IMR-90 (cell line): ENCODE measurements around the gene SLC18A3. TPM values are rescaled to one million over a fixed set of nuclear protein-coding genes. Genes with fewer than 3 reads are reported as not detected.

Experiments used
- ATAC-seq: fragments of 200-7000 bp; cut with Tn5 transposase; 2 replicates; pipeline ENCODE4 v1.9.1; 2020; ENCODE audit warnings: low read depth, mild to moderate bottlenecking, moderate library complexity
- BruUV-seq: library from RNA; stranded (reverse); fragments of 400-500 nt; replicated peaks from 2 replicates; lab custom pipeline; 2021; lab: Mats Ljungman, UMichigan
- CTCF ChIA-PET: fragments of 300-600 bp; formaldehyde crosslinking; extraction: SDS; loops from one replicate; lab custom pipeline; 2021; ENCODE audit warnings: antibody characterized with exemption; lab: Yijun Ruan, JAX
- POLR2A ChIA-PET: fragments of 300-600 bp; sonication (Branson Sonifier 250); formaldehyde crosslinking; loops from one replicate; lab custom pipeline; 2022; ENCODE audit warnings: antibody characterized with exemption; ENCODE audit not compliant: unreplicated experiment; lab: Charles Lee
- DNase-seq: peaks from one replicate; pipeline ENCODE4 v3.0.0; 2013
- H2AFZ ChIP-seq: replicated peaks from 2 replicates; pipeline ENCODE3; 2013; ENCODE audit warnings: low read length, mild to moderate bottlenecking; ENCODE audit not compliant: poor library complexity
- H2AK5ac ChIP-seq: 2 replicates; pipeline ENCODE4 v1.6.1; 2013; ENCODE audit warnings: low read depth, low read length, inconsistent platforms
- H2AK9ac ChIP-seq: replicated peaks from 2 replicates; pipeline ENCODE3; 2013; ENCODE audit warnings: mild to moderate bottlenecking, low read depth, low read length, moderate library complexity; ENCODE audit not compliant: poor library complexity
- H2BK120ac ChIP-seq: 2 replicates; pipeline ENCODE4 v1.6.1; 2013; ENCODE audit warnings: low read depth, low read length, inconsistent platforms
- H2BK15ac ChIP-seq: 3 replicates; pipeline ENCODE4 v1.6.1; 2013; ENCODE audit warnings: low read depth, low read length, inconsistent platforms
- H2BK20ac ChIP-seq: 2 replicates; pipeline ENCODE4 v1.6.1; 2013; ENCODE audit warnings: low read depth, mild to moderate bottlenecking, inconsistent platforms, low read length, moderate library complexity
- H2BK5ac ChIP-seq: 2 replicates; pipeline ENCODE4 v1.6.1; 2013; ENCODE audit warnings: mild to moderate bottlenecking, low read depth, low read length, inconsistent platforms; ENCODE audit not compliant: poor library complexity, severe bottlenecking
- H3K14ac ChIP-seq: replicated peaks from 2 replicates; pipeline ENCODE4 v1.6.1; 2013; ENCODE audit warnings: low read depth, low read length, inconsistent platforms
- H3K18ac ChIP-seq: 2 replicates; pipeline ENCODE4 v1.6.1; 2013; ENCODE audit warnings: low read depth, low read length, control low read depth
- H3K23ac ChIP-seq: 2 replicates; pipeline ENCODE4 v1.6.1; 2013; ENCODE audit warnings: low read depth, low read length, inconsistent platforms
- H3K27ac ChIP-seq: 2 replicates; pipeline ENCODE4 v1.5.1; 2013; ENCODE audit warnings: mild to moderate bottlenecking, control low read depth, low read length; ENCODE audit not compliant: insufficient read depth
- H3K27me3 ChIP-seq: 2 replicates; pipeline ENCODE4 v1.6.1; 2013; ENCODE audit warnings: low read length; ENCODE audit not compliant: control insufficient read depth, insufficient read depth
- H3K36me3 ChIP-seq: 2 replicates; pipeline ENCODE4 v1.6.1; 2013; ENCODE audit warnings: low read length, mixed read lengths; ENCODE audit not compliant: control insufficient read depth, insufficient read depth
- H3K4ac ChIP-seq: 2 replicates; pipeline ENCODE4 v1.6.1; 2013; ENCODE audit warnings: low read depth, low read length, inconsistent platforms
- H3K4me1 ChIP-seq: 2 replicates; pipeline ENCODE4 v1.6.1; 2013; ENCODE audit warnings: low read length, mixed read lengths; ENCODE audit not compliant: control insufficient read depth, insufficient read depth
- H3K4me2 ChIP-seq: 2 replicates; pipeline ENCODE4 v1.6.1; 2013; ENCODE audit warnings: low read depth, mild to moderate bottlenecking, control low read depth, low read length, moderate library complexity
- H3K4me3 ChIP-seq: 2 replicates; pipeline ENCODE4 v1.5.1; 2013; ENCODE audit warnings: low read depth, mild to moderate bottlenecking, control low read depth, low read length, moderate library complexity; ENCODE audit not compliant: insufficient read depth
- H3K56ac ChIP-seq: 2 replicates; pipeline ENCODE4 v1.6.1; 2013; ENCODE audit warnings: low read length, inconsistent platforms; ENCODE audit not compliant: insufficient read depth; ENCODE audit errors: extremely low read depth
- H3K79me1 ChIP-seq, 2 experiments: 2 replicates each; pipeline ENCODE4 v1.6.1; 2013; ENCODE audit warnings: low read length in 2 of 2, inconsistent platforms in 1 of 2, low read depth in 1 of 2
- H3K9ac ChIP-seq: 2 replicates; pipeline ENCODE4 v1.6.1; 2013; ENCODE audit warnings: low read depth, low read length, control low read depth
- H3K9me1 ChIP-seq: 2 replicates; pipeline ENCODE4 v1.6.1; 2013; ENCODE audit warnings: low read length, inconsistent platforms; ENCODE audit not compliant: insufficient read depth
- H3K9me3 ChIP-seq: 2 replicates; pipeline ENCODE4 v1.6.1; 2013; ENCODE audit warnings: low read length; ENCODE audit not compliant: control insufficient read depth, insufficient read depth
- H4K20me1 ChIP-seq: 2 replicates; pipeline ENCODE4 v1.6.1; 2013; ENCODE audit warnings: low read length, inconsistent platforms; ENCODE audit not compliant: insufficient read depth
- H4K5ac ChIP-seq: 2 replicates; pipeline ENCODE4 v1.6.1; 2013; ENCODE audit warnings: mild to moderate bottlenecking, low read depth, low read length, control low read depth
- H4K8ac ChIP-seq, 2 experiments: 2 replicates each; pipeline ENCODE4 v1.6.1; 2013; ENCODE audit warnings: low read depth in 2 of 2, low read length in 2 of 2, control low read depth in 1 of 2, inconsistent platforms in 1 of 2
- H4K91ac ChIP-seq: 2 replicates; pipeline ENCODE4 v1.6.1; 2013; ENCODE audit warnings: low read depth, low read length, inconsistent platforms; ENCODE audit not compliant: insufficient read depth
- BHLHE40 ChIP-seq: fragments of 150-350 bp; IDR thresholded peaks from 2 replicates; pipeline ENCODE4 v1.6.1; 2016; ENCODE audit warnings: mild to moderate bottlenecking, low read depth, low read length
- CEBPB ChIP-seq: IDR thresholded peaks from 2 replicates; pipeline ENCODE4 v1.6.1; 2012; ENCODE audit warnings: low read depth, low read length, improper control_type of control experiment
- CHD1 ChIP-seq: IDR thresholded peaks from 2 replicates; pipeline ENCODE4 v1.6.1; 2012; ENCODE audit warnings: low read depth, low read length, improper control_type of control experiment
- FOS ChIP-seq: fragments of 150-350 bp; IDR thresholded peaks from 2 replicates; pipeline ENCODE4 v1.6.1; 2016; ENCODE audit warnings: low read depth, low read length
- MAFK ChIP-seq: IDR thresholded peaks from 2 replicates; pipeline ENCODE4 v1.6.1; 2012; ENCODE audit warnings: low read depth, low read length, improper control_type of control experiment
- MAZ ChIP-seq: IDR thresholded peaks from 2 replicates; pipeline ENCODE4 v1.6.1; 2012; ENCODE audit warnings: low read depth, mild to moderate bottlenecking, low read length, improper control_type of control experiment, moderate library complexity, borderline replicate concordance
- POLR2A ChIP-seq: IDR thresholded peaks from 2 replicates; pipeline ENCODE4 v1.6.1; 2012; ENCODE audit warnings: mild to moderate bottlenecking, low read depth, low read length
- RAD21 ChIP-seq: IDR thresholded peaks from 2 replicates; pipeline ENCODE4 v1.6.1; 2012; ENCODE audit warnings: low read length, improper control_type of control experiment
- RCOR1 ChIP-seq: IDR thresholded peaks from 2 replicates; pipeline ENCODE4 v1.6.1; 2012; ENCODE audit warnings: mild to moderate bottlenecking, low read length, improper control_type of control experiment; ENCODE audit not compliant: insufficient replicate concordance
- RFX5 ChIP-seq: IDR thresholded peaks from 2 replicates; pipeline ENCODE4 v1.8.0; 2012; ENCODE audit warnings: low read depth, mild to moderate bottlenecking, low read length, moderate library complexity
- SMC3 ChIP-seq: fragments of 150-350 bp; IDR thresholded peaks from 2 replicates; pipeline ENCODE4 v1.6.1; 2016; ENCODE audit warnings: low read depth, mild to moderate bottlenecking, antibody characterized with exemption, low read length, moderate library complexity
- WGBS, 2 experiments: methylation state at CpG; one replicate each; pipeline versions ENCODE4 v1.1.5 to v1.1.7; 2013; ENCODE audit warnings: missing lambda C conversion rate in 2 of 2; ENCODE audit not compliant: insufficient read length in 1 of 2; ENCODE audit errors: extremely low coverage in 2 of 2; 5-methylcytosine and 5-hydroxymethylcytosine counted together
- dilution Hi-C: fragments of 300-500 bp; cut with HindIII; formaldehyde crosslinking; loops from one replicate; pipeline ENCODE4 v1.14.3; 2018; ENCODE audit warnings: low sequenced_read_pairs; ENCODE audit not compliant: unreplicated experiment
- in situ Hi-C: fragments of 300-500 bp; cut with MboI; formaldehyde crosslinking; loops from 3 replicates; pipeline ENCODE4 v1.14.3; 2019; ENCODE audit warnings: low sequenced_read_pairs, inconsistent platforms, mixed read lengths
- intact Hi-C: fragments of 100-400 bp; cut with micrococcal nuclease; formaldehyde crosslinking; loops from 2 replicates; pipeline ENCODE4 v1.10.0; 2022
- polyA plus RNA-seq, 3 experiments: library from polyadenylated mRNA; depleted of rRNA; stranded (reverse); fragments of >200 nt; gene quantifications; 2 replicates each; pipeline ENCODE4 v1.2.3, GENCODE V29; 2012; ENCODE audit warnings: low replicate concordance in 1 of 3
- total RNA-seq: library from RNA; depleted of rRNA; stranded (reverse); fragments of >200 nt; gene quantifications from 2 replicates; pipeline ENCODE4 v1.2.3, GENCODE V29; 2012
- TF ChIP-seq, protein P1 (sequence below): conservative IDR thresholded peaks from 2 replicates; pipeline ENCODE4 v1.5.1; 2012; ENCODE audit warnings: mild to moderate bottlenecking, low read depth, low read length, improper control_type of control experiment
- TF ChIP-seq, protein P2 (sequence below): fragments of 150-350 bp; IDR thresholded peaks from 2 replicates; pipeline ENCODE4 v1.6.1; 2017; ENCODE audit warnings: mild to moderate bottlenecking, antibody characterized with exemption, low read length, low read depth

The SLC18A3 gene
- total and polyA plus RNA-seq, 2 of the 4 experiments (the other 2 are of a cell fraction), result not detected

DNA sequence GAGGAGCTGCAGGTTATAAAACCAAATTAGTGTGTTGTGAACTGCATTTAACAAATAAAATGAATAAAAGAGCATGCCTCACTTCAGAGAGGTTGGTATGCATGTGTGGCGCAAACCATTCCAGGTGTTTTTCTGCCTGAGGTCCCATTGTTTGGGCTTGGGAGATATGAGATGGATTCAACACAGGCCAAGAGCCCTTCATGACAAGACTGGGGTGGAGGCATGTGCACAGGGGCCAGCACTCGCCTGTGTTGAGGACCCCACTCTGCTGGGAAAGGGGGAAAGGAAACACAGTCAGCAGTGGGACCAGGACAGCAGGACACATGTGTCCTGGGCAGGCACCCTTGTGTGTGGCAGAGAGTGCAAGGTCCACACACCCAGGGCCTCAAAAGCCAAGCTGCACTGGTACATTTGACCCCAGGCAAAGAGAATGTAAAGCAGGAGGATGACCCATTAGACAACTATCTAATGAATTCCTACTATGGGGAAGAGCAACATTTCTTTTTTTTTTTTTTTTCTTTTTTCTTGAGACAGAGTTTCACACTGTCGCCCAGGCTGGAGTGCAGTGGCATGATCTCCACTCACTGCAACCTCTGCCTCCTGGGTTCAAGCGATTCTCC, 9.2 kb upstream of the SLC18A3 start:
- no peak overlapping the region for H2BK15ac ChIP-seq
- H3K9ac ChIP-seq, result no peak overlapping the region
- no peak overlapping the region for H3K4ac ChIP-seq
- no peak overlapping the region for H2BK5ac ChIP-seq
- H3K79me1 ChIP-seq, result no peaks in the 10 kb centered on the region
- dilution Hi-C loops (no loop called here), intact Hi-C loops (no loop called here), in situ Hi-C loops (no loop called here)
- no peak overlapping the region for H3K23ac ChIP-seq
- H3K36me3 ChIP-seq, result no peaks in the 10 kb centered on the region
- DNase-seq (no peak), ATAC-seq (peak; percentile 59; the same call in 1 of the 2 replicates)
- no peaks in the 10 kb centered on the region; the same call in 1 of the 2 replicates for H3K9me1 ChIP-seq
- POLR2A ChIA-PET, result no interaction called here
- H4K20me1 ChIP-seq, result no peaks in the 10 kb centered on the region
- TF ChIP-seq, protein P1, sequence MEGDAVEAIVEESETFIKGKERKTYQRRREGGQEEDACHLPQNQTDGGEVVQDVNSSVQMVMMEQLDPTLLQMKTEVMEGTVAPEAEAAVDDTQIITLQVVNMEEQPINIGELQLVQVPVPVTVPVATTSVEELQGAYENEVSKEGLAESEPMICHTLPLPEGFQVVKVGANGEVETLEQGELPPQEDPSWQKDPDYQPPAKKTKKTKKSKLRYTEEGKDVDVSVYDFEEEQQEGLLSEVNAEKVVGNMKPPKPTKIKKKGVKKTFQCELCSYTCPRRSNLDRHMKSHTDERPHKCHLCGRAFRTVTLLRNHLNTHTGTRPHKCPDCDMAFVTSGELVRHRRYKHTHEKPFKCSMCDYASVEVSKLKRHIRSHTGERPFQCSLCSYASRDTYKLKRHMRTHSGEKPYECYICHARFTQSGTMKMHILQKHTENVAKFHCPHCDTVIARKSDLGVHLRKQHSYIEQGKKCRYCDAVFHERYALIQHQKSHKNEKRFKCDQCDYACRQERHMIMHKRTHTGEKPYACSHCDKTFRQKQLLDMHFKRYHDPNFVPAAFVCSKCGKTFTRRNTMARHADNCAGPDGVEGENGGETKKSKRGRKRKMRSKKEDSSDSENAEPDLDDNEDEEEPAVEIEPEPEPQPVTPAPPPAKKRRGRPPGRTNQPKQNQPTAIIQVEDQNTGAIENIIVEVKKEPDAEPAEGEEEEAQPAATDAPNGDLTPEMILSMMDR, result no peak
- no peak for TF ChIP-seq CHD1
- no peak for TF ChIP-seq CEBPB
- TF ChIP-seq, protein P2, sequence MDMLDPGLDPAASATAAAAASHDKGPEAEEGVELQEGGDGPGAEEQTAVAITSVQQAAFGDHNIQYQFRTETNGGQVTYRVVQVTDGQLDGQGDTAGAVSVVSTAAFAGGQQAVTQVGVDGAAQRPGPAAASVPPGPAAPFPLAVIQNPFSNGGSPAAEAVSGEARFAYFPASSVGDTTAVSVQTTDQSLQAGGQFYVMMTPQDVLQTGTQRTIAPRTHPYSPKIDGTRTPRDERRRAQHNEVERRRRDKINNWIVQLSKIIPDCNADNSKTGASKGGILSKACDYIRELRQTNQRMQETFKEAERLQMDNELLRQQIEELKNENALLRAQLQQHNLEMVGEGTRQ, result no peak
- no peak for TF ChIP-seq MAZ
- no peak for TF ChIP-seq POLR2A
- no peak for TF ChIP-seq RCOR1
- TF ChIP-seq RAD21, result no peak
- TF ChIP-seq BHLHE40, result no peak
- TF ChIP-seq MAFK, result no peak
- no peak for TF ChIP-seq RFX5
- TF ChIP-seq FOS, result no peak
- TF ChIP-seq SMC3, result no peak
- no peak overlapping the region for H2AK5ac ChIP-seq
- WGBS, 2 experiments, result no CpG with 5 or more reads among the region's 4 CpGs
- H2AK9ac ChIP-seq, result no peak overlapping the region
- CTCF ChIA-PET, result no interaction called here
- no peak overlapping the region for H4K5ac ChIP-seq
- no peak overlapping the region for H3K27ac ChIP-seq
- no peak overlapping the region for H3K4me3 ChIP-seq
- H4K91ac ChIP-seq, result no peak overlapping the region
- H3K14ac ChIP-seq, result no peak overlapping the region
- BruUV-seq, result no TSS peak
- no peak overlapping the region for H2BK20ac ChIP-seq
- H3K18ac ChIP-seq, result no peak overlapping the region
- peaks cover 25% of the 10 kb centered on the region; the same call in 1 of the 2 replicates for H3K27me3 ChIP-seq
- H3K4me2 ChIP-seq, result no peak overlapping the region
- no peak overlapping the region for H2BK120ac ChIP-seq
- H3K9me3 ChIP-seq, result no peaks in the 10 kb centered on the region
- no peak overlapping the region for H3K56ac ChIP-seq
- H4K8ac ChIP-seq, result no peak overlapping the region
- peaks cover 2% of the 10 kb centered on the region; the same call in 1 of the 2 replicates for H3K4me1 ChIP-seq
- H2AFZ ChIP-seq, result no peak overlapping the region
